AG09319 (cell line): ENCODE data around the gene FNTB.

Experiments
- DNase-seq: peaks from one replicate; pipeline ENCODE4 v3.0.0-alpha.2; 2010; ENCODE audit warnings: low read depth; ENCODE audit errors: extremely low read depth
- TF ChIP-seq, protein P1 (sequence below): IDR thresholded peaks from 2 replicates; pipeline ENCODE4 v1.5.1; 2011; ENCODE audit warnings: low read depth, mild to moderate bottlenecking, inconsistent platforms, low read length, moderate library complexity

The FNTB gene

DNA sequence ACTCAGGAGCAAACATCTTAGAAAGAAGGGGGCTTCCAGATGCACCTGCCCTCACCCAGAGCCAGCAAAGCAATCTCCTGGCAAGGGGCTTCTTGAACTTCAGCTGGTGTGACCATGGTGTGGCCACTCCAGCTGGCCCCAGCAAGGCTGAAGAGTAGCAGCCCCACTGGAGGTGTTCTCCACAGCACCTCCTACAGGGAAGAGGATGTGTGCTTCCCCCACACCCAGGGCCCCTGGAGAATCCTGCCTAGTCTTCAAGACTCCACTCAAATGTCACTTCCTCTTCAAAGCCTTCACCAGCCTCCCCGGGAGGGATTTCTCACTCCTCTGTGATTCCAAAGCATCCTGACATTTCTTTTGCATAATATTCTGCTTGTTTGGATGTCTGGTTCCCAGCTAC lies 23.1 kb upstream of the FNTB start:
- TF ChIP-seq, protein P1, sequence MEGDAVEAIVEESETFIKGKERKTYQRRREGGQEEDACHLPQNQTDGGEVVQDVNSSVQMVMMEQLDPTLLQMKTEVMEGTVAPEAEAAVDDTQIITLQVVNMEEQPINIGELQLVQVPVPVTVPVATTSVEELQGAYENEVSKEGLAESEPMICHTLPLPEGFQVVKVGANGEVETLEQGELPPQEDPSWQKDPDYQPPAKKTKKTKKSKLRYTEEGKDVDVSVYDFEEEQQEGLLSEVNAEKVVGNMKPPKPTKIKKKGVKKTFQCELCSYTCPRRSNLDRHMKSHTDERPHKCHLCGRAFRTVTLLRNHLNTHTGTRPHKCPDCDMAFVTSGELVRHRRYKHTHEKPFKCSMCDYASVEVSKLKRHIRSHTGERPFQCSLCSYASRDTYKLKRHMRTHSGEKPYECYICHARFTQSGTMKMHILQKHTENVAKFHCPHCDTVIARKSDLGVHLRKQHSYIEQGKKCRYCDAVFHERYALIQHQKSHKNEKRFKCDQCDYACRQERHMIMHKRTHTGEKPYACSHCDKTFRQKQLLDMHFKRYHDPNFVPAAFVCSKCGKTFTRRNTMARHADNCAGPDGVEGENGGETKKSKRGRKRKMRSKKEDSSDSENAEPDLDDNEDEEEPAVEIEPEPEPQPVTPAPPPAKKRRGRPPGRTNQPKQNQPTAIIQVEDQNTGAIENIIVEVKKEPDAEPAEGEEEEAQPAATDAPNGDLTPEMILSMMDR, result no peak
- DNase-seq, result no peak

DNA sequence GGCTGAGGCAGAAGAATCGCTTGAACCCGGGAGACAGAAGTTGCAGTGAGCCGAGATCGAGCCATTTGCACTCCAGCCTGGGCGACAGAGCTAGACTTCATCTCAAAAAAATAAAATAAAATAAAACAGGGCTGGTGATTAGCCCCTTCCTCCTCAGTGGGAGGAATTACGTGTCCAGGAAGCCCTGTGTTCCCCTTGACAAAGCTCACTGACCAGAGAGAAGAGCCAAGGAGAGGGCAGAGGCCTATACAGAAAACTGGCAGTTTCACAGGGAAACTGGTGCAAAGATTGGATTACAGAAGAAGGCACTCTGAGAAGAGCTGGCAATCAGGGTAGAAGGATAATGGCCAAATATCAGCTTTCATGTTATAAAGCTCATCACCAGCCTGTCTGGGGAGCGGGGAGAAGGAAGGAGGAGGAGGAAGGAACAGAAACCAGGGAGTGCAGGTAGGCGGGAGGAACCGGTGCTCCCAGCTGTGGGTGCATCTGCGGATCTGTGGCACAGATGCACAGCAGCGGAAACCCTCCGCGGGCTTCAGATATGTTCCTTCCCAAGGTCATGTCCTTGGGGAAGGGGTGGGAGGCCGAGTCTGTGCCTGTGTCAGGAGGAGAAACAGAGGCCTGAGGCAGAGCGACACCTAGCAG lies 21.2 kb upstream of the FNTB start:
- no peak for DNase-seq
- TF ChIP-seq, protein P1, result no peak

DNA sequence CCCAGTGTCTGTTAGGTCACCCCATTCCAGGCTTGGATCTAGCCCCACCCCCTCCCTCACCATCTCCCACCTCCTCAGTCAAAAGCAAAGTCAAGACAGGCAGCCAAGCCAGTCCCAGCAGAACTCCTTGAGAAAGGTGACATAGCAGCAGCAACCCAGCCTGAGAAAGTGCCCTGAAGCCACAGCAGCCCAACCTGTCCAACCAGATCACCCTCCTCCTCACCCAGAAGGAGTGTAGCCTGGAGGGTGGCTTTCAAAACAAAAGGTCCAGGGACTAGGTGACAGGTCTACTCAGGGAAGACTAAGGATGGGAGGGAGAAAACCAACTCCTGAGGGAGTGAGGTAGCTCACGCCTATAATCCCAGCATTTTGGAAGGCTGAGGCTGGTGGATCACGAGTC lies 19.7 kb upstream of the FNTB start:
- DNase-seq, result no peak
- TF ChIP-seq, protein P1, result no peak

DNA sequence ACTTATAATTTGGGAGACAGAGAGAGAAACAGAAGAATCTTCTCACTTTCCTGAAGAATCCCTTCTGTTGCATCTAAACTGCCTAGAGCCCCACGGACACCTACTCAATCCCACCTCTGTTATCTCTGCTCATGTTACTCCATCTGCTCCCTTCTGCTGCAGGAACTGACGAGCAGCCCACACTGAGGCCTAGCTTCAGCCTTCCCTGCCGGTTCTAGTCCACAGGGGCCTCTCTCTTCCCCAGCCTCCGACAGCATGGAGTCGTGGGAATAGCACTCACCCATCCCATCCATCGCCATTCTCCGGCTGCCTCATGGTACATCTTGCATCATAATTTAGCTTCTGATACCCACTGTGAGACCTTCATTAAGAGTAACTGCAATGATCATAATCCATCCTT lies 18.5 kb upstream of the FNTB start:
- TF ChIP-seq, protein P1, result no peak

DNA sequence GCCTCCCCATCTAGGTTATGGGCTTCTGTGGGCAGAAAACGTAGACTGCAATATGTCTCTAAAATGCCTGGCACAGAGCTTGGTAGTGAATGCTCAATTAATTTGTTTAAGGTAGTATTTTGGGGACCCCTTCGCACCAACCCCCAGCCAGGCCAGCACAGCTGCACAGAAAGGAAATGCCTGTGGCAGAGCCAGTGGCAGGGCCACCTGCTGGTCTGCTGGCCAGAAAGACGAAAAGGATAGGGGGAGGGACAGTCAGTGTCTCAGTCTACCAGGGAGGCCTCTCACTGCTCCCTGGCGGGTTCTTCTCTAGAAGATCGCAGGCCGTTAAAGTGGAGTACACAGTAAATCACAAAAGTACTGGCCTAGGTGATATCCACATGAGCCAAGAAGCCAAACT lies 18.0 kb upstream of the FNTB start:
- no peak for DNase-seq

More for the DNA sequence above, 18.5 kb upstream of the FNTB start:
- no peak for DNase-seq

DNA sequence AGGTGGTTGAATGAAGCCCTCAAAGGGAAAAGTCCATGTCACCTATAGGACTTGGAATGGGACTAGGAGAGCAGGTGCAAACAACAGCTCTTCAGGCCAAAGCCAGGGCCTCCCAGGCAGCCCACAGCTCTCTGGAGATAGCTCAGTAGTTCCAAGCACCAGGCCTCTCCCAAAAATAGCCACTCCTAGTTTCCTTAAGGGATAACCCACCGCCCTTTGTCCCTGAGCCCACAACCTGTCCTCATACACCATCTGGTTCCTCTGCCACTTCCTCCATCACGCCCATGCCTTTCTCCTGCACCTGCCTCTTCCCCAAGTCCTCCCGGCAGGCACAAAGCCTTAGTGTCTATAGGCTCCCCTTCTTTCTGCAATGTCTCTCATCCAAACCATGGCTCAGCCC lies 16.7 kb upstream of the FNTB start:
- TF ChIP-seq, protein P1, result no peak

More for the DNA sequence above, 18.0 kb upstream of the FNTB start:
- TF ChIP-seq, protein P1, result no peak

DNA sequence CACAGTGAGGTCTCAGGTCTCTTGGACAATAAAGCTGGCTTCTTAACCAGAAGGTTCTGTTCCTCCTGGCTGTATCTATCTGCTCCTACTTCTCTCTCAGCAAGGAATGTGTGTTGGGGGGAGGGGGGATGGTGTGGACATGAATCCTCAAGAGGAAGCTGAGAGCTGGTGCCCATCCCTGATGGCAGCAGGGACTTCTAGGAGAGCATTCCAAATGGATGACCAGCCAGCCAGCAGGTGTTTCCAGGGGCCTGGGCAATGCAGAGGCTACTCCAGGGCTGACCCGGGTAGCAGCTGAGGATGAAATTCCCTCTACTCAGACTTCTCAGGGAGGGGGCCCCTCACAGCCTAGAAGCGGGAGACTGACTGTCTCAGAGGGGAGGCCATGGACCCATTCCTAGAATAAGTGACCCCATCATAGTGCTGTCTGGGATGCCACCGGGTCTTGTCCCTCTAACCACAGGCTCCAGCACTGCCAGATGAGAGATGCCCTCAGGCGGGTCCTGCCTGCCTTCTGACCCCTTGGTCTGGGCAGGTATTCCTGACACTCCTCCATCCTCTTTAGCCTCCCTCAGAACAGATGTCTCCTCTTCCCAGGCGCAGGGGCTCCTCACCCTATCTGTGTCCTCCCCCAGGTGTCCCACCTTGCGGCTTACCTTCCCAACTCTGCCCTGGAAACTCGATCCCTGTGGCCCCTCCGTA lies 15.8 kb upstream of the FNTB start:
- TF ChIP-seq, protein P1, result no peak
- DNase-seq, result no peak

More for the DNA sequence above, 16.7 kb upstream of the FNTB start:
- DNase-seq, result no peak
